Fibroblast of villous mesenchyme (primary cell): ENCODE measurements around the gene VWA2. TPM values are rescaled to one million over a fixed set of nuclear protein-coding genes. Genes with fewer than 3 reads are reported as not detected.

ENCODE experiments used
- DNase-seq: peaks from one replicate; pipeline ENCODE4 v3.0.0-alpha.2; 2010; ENCODE audit warnings: low read depth
- H3K4me3 ChIP-seq: 2 replicates; pipeline ENCODE4 v1.5.1; 2011; ENCODE audit warnings: low read depth, mild to moderate bottlenecking, low read length
- total RNA-seq: library from RNA; depleted of rRNA; stranded (reverse); fragments of >200 nt; gene quantifications from 2 replicates; pipeline ENCODE4 v1.2.3, GENCODE V29; 2012
- TF ChIP-seq, protein P1 (sequence below): IDR thresholded peaks from 2 replicates; pipeline ENCODE4 v1.5.1; 2012; ENCODE audit warnings: low read depth, mild to moderate bottlenecking, low read length; ENCODE audit not compliant: insufficient read depth

VWA2 gene
- total RNA-seq, 1 donor = under 0.01 TPM

DNA sequence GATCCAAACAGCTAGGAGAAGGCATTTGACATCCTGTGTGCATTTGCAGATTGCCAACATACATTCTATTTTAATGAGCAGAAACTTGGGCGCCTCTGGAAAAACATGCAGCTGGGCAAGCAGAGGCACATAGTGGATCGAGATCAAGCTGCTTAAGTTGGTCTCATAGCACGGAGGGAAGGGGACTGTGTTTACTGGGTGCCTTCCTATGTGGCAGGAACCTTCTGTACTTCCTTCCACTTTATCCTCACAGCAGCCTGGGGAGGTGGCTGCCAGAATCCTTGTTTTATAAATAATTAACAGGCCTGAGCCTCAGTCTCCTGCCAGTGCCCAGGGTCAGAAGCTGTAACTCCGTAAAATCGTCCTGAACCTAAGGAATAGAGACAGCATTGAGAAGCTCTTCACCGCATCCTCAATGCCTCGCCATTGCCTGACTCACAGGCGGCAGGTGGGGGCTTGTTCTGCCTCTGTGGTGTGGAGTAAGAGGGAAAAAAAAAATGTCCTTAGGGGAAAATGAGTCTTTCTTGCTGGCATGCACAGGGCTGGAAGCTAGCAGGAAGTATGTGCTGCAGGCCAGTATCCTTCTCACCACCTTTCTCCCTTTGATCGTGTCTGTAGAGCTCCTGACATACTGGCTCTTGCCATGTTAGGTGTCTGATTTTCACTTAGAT lies 6.2 kb downstream of the VWA2 start:
- DNase-seq = no peak
- H3K4me3 ChIP-seq = no peak overlapping the region
- TF ChIP-seq, protein P1, sequence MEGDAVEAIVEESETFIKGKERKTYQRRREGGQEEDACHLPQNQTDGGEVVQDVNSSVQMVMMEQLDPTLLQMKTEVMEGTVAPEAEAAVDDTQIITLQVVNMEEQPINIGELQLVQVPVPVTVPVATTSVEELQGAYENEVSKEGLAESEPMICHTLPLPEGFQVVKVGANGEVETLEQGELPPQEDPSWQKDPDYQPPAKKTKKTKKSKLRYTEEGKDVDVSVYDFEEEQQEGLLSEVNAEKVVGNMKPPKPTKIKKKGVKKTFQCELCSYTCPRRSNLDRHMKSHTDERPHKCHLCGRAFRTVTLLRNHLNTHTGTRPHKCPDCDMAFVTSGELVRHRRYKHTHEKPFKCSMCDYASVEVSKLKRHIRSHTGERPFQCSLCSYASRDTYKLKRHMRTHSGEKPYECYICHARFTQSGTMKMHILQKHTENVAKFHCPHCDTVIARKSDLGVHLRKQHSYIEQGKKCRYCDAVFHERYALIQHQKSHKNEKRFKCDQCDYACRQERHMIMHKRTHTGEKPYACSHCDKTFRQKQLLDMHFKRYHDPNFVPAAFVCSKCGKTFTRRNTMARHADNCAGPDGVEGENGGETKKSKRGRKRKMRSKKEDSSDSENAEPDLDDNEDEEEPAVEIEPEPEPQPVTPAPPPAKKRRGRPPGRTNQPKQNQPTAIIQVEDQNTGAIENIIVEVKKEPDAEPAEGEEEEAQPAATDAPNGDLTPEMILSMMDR = no peak

DNA sequence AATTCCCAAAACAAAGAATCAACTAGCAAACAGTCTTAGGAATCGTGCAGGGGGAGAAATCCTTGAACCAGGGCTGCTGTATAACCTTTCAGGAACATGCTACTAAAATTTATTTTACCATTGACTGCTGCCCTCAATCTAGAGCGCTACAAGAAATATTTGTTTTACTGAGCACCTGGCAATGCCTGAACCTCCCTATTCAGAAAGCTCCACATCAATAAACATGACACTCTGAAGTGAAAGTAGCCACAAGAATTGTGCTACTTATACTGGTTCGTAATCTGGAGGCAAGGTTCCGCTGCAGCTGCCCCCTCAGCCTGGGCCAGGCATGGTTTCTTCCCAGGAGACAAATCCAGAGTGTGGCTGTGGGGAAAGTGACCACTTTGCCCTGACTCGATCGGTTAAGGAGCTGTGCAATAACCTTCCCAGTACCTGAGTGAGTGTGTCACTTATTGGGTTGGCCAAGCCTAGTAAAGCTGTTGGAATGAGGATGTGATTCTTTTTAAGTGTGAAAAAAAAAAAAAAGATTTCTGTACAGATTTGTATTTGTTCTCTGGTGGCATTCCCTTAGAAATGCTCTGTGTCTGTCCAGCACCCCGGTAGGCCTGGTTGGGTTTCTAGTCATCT lies 7.7 kb downstream of the VWA2 start:
- H3K4me3 ChIP-seq = no peak overlapping the region
- no peak for DNase-seq
- TF ChIP-seq, protein P1 = no peak

DNA sequence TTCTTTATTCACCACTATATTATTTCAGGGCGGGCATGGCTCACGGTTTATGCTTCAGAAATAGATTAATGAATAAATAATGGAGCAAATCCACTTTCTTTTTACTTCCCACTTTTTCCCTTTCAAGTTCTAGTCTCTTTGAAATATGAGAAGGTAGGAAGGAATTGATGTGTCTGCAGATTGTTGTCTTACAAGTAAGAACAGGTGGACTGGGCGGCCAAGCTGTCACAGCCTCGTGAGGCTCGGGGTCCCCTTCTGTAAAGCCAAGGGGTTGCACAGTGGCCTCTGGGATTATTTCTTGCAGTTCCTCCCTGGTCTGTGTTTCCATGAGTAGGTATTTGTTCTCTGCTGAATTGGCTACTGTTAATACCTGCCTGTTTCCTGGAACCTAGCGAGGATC lies 11.2 kb downstream of the VWA2 start:
- TF ChIP-seq, protein P1 = no peak
- DNase-seq = no peak
- H3K4me3 ChIP-seq = no peak overlapping the region

DNA sequence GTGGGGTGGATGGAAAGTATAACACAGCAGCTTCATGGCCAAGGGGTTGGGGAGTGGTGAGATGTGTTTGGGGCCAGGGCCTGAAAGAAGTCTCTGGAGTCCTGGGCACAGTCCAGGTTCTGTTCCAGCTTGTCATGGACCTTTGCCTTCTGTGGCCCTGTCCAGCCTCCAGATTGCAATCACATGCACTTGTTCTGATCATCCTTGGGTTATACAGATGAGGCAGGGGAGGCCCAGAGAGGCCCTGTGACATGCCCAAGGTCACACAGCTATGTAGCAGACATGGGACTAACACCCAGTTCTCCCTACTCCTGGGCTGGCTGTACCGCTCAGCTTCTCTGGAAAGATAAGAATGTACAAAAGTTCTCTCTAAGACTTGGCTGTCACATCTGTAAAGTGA lies 11.7 kb downstream of the VWA2 start:
- TF ChIP-seq, protein P1 = no peak

DNA sequence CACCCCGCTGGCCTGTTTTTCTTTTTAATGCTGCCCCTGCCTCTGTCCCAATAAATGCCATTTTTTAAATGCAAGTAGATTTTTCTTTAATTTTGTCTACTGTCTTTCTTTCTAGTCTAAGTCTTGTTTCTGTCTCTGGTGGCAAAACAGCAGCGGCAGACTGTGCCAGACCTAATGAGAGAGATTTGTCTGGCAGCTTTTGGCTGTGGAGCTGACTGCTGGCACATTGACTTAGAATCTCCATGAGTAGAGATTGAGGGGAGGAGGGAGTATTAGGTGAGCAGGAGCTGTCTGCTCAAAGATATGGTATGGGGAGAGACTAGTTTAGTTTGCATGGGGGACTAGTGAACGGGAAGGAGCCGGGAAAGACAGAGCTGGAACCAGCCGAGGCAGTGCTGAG lies 13.0 kb downstream of the VWA2 start:
- H3K4me3 ChIP-seq = no peak overlapping the region
- no peak for DNase-seq
- TF ChIP-seq, protein P1 = no peak

More for the DNA sequence above, 11.7 kb downstream of the VWA2 start:
- DNase-seq = no peak
- H3K4me3 ChIP-seq = no peak overlapping the region

DNA sequence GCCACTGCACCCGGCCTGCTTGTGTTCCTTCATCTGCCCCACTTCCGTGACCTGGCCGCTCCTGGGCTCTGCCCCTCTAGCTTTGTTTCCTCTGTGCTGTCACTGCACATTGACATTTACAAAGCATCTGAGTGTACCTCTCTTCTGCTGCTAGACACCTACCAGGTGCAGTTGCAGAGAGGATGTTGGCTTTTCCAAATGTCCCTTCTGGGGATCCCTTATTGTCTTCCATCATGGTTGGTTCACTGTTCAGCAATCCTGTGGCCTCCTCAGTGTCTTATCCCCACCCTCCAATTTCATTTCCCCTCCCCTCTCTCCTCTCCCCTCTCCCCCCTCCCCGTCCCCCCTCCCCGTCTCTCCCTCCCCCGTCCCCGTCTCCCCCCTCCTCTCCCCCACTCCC lies 13.8 kb downstream of the VWA2 start:
- DNase-seq = no peak
- TF ChIP-seq, protein P1 = no peak
- H3K4me3 ChIP-seq = no peak overlapping the region
